Large intestine (tissue), 3 donors: Measurements from ENCODE around the gene HMGCLL1. TPM values are rescaled to one million over a fixed set of nuclear protein-coding genes. Genes with fewer than 3 reads are reported as not detected.
A peak's percentile ranks its signal among the peaks of the same experiment; 100 is the strongest.

Experiments
- DNase-seq, 2 donors: peaks; one replicate each; pipeline versions ENCODE4 v3.0.0 to v3.0.0-alpha.2; 2013
- H3K27ac ChIP-seq: one replicate; pipeline ENCODE4 v1.5.1; 2013; ENCODE audit warnings: low read length
- H3K27me3 ChIP-seq: 2 replicates; pipeline ENCODE4 v1.6.1; 2013; ENCODE audit warnings: low read length; ENCODE audit not compliant: control insufficient read depth, insufficient read depth
- H3K36me3 ChIP-seq: 2 replicates; pipeline ENCODE4 v1.6.1; 2013; ENCODE audit warnings: low read length; ENCODE audit not compliant: control insufficient read depth, insufficient read depth
- H3K4me1 ChIP-seq: one replicate; pipeline ENCODE4 v1.6.1; 2013; ENCODE audit warnings: low read length; ENCODE audit not compliant: control insufficient read depth, insufficient read depth
- H3K4me3 ChIP-seq: one replicate; pipeline ENCODE4 v1.5.1; 2013; ENCODE audit warnings: low read length
- H3K9me3 ChIP-seq: one replicate; pipeline ENCODE4 v1.6.1; 2013; ENCODE audit warnings: mild to moderate bottlenecking, low read depth, low read length, moderate library complexity; ENCODE audit not compliant: control insufficient read depth
- WGBS: methylation state at CpG from one replicate; pipeline ENCODE4 v1.1.5; 2013; ENCODE audit warnings: low lambda C conversion rate; ENCODE audit not compliant: insufficient coverage; 5-methylcytosine and 5-hydroxymethylcytosine counted together
- polyA plus RNA-seq: library from polyadenylated mRNA; unstranded; fragments of 120-200 nt; gene quantifications from one replicate; pipeline ENCODE4 v1.2.1, GENCODE V29; 2013

Gene HMGCLL1
- polyA plus RNA-seq, 1 donor: 3.0 TPM

GRCh38 chr6:55448451-55448850 is 130.5 kb downstream of the HMGCLL1 start:
- no peaks in the 10 kb centered on the region for H3K4me1 ChIP-seq
- H3K27ac ChIP-seq: no peak overlapping the region
- H3K36me3 ChIP-seq: no peaks in the 10 kb centered on the region
- H3K27me3 ChIP-seq: no peaks in the 10 kb centered on the region
- DNase-seq: no peak
- no peaks in the 10 kb centered on the region for H3K9me3 ChIP-seq
- no peak overlapping the region for H3K4me3 ChIP-seq

GRCh38 chr6:55447891-55448290 is 131.1 kb downstream of the HMGCLL1 start:
- 100% methylated on average over 1 of the region's 3 CpGs for WGBS

GRCh38 chr6:55445648-55446204 is 133.3 kb downstream of the HMGCLL1 start:
- H3K9me3 ChIP-seq: no peaks in the 10 kb centered on the region
- no peaks in the 10 kb centered on the region for H3K36me3 ChIP-seq
- no peaks in the 10 kb centered on the region for H3K27me3 ChIP-seq
- peak in 1 of 2 donors; percentile 37 for DNase-seq
- no peak overlapping the region for H3K27ac ChIP-seq
- WGBS: 0% methylated on average over 1 of the region's 1 CpG
- H3K4me1 ChIP-seq: no peaks in the 10 kb centered on the region
- no peak overlapping the region for H3K4me3 ChIP-seq

More at GRCh38 chr6:55447891-55448290, 131.1 kb downstream of the HMGCLL1 start:
- H3K9me3 ChIP-seq: no peaks in the 10 kb centered on the region
- no peak overlapping the region for H3K4me3 ChIP-seq
- no peaks in the 10 kb centered on the region for H3K36me3 ChIP-seq
- no peaks in the 10 kb centered on the region for H3K4me1 ChIP-seq
- H3K27me3 ChIP-seq: no peaks in the 10 kb centered on the region
- H3K27ac ChIP-seq: no peak overlapping the region
- DNase-seq: no peak

- Histone ChIP-seq H3K4me3 (no peak overlapping the region), H3K9me3 (no peaks in the 10 kb centered on the region), H3K4me1 (no peaks in the 10 kb centered on the region), H3K27ac (no peak overlapping the region), H3K27me3 (no peaks in the 10 kb centered on the region), H3K36me3 (no peaks in the 10 kb centered on the region)
- 63% methylated on average over 3 of the region's 7 CpGs for WGBS
- no peak for DNase-seq
Observed at GRCh38 chr6:55443238-55444134, 135.5 kb downstream of the HMGCLL1 start.

- Histone ChIP-seq H3K36me3 (no peaks in the 10 kb centered on the region), H3K9me3 (no peaks in the 10 kb centered on the region), H3K27ac (no peak overlapping the region), H3K4me1 (no peaks in the 10 kb centered on the region), H3K4me3 (no peak overlapping the region), H3K27me3 (no peaks in the 10 kb centered on the region)
- DNase-seq: no peak
- 100% methylated on average over 1 of the region's 3 CpGs for WGBS
Observed at GRCh38 chr6:55438203-55438602, 140.8 kb downstream of the HMGCLL1 start.

GRCh38 chr6:55437141-55437540 is 141.9 kb downstream of the HMGCLL1 start:
- Histone ChIP-seq H3K4me3 (no peak overlapping the region), H3K36me3 (no peaks in the 10 kb centered on the region)
- no CpG with 5 or more reads among the region's 4 CpGs for WGBS

GRCh38 chr6:55433446-55434130 is 145.4 kb downstream of the HMGCLL1 start:
- H3K4me3 ChIP-seq: no peak overlapping the region
- H3K36me3 ChIP-seq: no peaks in the 10 kb centered on the region
- no peaks in the 10 kb centered on the region for H3K9me3 ChIP-seq
- H3K27ac ChIP-seq: no peak overlapping the region
- WGBS: 83% methylated on average over 1 of the region's 2 CpGs
- H3K27me3 ChIP-seq: no peaks in the 10 kb centered on the region
- H3K4me1 ChIP-seq: no peaks in the 10 kb centered on the region
- DNase-seq: no peak

More at GRCh38 chr6:55437141-55437540, 141.9 kb downstream of the HMGCLL1 start:
- no peaks in the 10 kb centered on the region for H3K27me3 ChIP-seq
- H3K4me1 ChIP-seq: no peaks in the 10 kb centered on the region
- no peak overlapping the region for H3K27ac ChIP-seq
- no peaks in the 10 kb centered on the region for H3K9me3 ChIP-seq
- no peak for DNase-seq

- Histone ChIP-seq H3K27me3 (no peaks in the 10 kb centered on the region), H3K27ac (no peak overlapping the region), H3K4me1 (no peaks in the 10 kb centered on the region), H3K36me3 (no peaks in the 10 kb centered on the region), H3K9me3 (no peaks in the 10 kb centered on the region), H3K4me3 (no peak overlapping the region)
- 57% methylated on average over 1 of the region's 2 CpGs for WGBS
- DNase-seq: no peak
Observed at GRCh38 chr6:55423933-55424332, 155.1 kb downstream of the HMGCLL1 start.

- no peaks in the 10 kb centered on the region for H3K9me3 ChIP-seq
- H3K27ac ChIP-seq: no peak overlapping the region
- DNase-seq: no peak
- no peaks in the 10 kb centered on the region for H3K27me3 ChIP-seq
- H3K36me3 ChIP-seq: no peaks in the 10 kb centered on the region
- H3K4me3 ChIP-seq: no peak overlapping the region
- H3K4me1 ChIP-seq: no peaks in the 10 kb centered on the region
Observed at GRCh38 chr6:55410674-55411073, 168.3 kb downstream of the HMGCLL1 start.

- H3K4me3 ChIP-seq: no peak overlapping the region
- H3K27ac ChIP-seq: no peak overlapping the region
- H3K27me3 ChIP-seq: no peaks in the 10 kb centered on the region
- no peak for DNase-seq
- no peaks in the 10 kb centered on the region for H3K36me3 ChIP-seq
- no peaks in the 10 kb centered on the region for H3K4me1 ChIP-seq
- WGBS: 40% methylated on average over 1 of the region's 7 CpGs
- H3K9me3 ChIP-seq: no peaks in the 10 kb centered on the region
Observed at GRCh38 chr6:55405474-55406235, 173.3 kb downstream of the HMGCLL1 start.
